Esophagus mucosa (tissue), 1 donor: ENCODE measurements around the gene TM9SF3. TPM values are rescaled to one million over a fixed set of nuclear protein-coding genes. Genes with fewer than 3 reads are reported as not detected.

Source experiments
- ATAC-seq: fragments of 200-7000 bp; cut with Tn5 transposase; one replicate; pipeline ENCODE4 v1.9.1; 2020
- total RNA-seq: library from RNA; stranded (reverse); gene quantifications from one replicate; pipeline ENCODE4 v1.2.4, GENCODE V29; 2023
- donor health status: DM: yes; HTN: yes; CAD: no.

Gene TM9SF3
- total RNA-seq, result 60.7 TPM

DNA sequence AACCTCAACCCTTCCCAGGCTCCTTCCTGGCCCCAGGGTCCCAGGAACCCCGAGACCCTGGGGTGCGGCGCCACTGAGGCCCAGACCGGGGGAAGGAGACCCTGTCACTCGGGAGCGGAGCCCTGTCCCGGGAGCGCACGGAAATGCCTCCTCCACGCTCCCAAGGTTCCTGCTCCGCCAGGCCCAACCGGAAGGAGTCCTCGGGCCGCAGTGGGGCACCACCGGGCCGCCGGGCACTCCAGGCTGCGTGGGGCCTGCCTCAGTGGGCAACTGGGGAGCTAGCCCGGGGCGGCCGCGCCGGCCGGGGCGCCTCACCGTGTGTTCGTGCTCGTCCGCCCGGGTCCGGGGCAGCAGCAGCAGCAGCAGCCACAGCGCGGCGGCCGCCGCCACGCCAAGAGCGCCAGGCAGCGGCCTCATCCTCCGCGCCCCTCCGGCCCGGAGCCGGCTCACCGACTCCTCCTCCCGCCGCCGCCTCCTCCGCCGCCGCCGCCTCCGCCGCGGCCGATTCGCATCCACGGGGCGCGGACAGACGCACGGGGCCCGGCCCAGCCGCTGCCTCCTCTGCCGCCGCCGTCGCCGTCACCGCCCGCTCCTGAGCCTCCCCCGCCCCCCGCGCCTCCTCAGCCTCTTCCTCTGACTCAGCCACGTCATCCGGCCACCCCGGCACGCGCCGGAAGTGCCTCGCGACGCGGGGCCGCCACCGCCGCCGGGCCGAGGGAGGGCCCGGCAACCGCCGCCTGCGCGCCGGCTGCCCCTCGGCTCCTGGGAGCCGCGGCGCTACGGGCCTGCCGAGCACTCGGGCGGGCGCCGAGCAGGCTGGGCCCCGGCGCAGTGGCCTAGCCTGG, at the start of gene TM9SF3:
TM9SF3 (minus strand) TSS at position 594 of the 845 bp plus-strand sequence; CDS start at position 417, 177 bp downstream.
- ATAC-seq, result peak; percentile 93

DNA sequence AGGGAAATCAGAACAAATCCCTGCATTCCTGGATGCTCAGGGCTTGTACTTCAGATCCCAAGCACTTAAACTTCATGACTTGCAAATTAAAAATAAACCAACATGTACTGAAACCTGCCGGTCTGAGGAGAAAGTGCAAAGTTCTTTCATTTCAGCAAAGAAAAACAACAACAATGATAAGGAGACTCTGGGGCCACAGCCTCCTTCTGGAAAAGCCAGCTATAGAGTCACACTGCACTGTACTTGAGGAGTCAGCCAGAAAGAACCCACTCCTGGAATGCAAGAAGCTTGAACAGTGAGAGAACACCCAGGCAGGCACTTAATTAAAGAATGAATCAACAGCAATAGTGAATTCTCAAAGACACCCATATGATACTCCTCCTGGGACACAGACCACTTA, 49.7 kb upstream of the TM9SF3 start:
- no peak for ATAC-seq

GRCh38 chr10:96632974-96633710, 46.3 kb upstream of the TM9SF3 start:
- ATAC-seq, result peak; percentile 59

- no peak for ATAC-seq
These were observed 40.5 kb upstream of the TM9SF3 start for GRCh38 chr10:96627292-96627691.

DNA sequence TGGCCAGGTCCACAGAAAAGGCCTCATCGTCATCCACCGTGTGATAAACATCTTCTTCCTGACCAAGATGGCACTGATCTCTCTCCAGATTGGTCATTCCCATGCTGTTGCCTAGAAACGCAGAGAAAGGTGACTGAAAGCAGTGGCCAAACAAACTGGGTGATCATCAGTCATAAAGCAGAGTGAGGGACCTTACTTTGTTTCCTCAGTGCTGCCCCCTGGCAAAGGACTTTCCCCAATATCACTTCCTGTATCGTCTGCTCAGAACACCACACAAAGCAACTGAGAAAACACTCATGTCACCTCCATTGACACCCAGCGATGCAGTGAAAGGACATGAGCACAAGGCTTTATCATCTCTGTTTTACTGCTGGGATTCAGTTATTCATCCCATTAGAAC, 40.0 kb upstream of the TM9SF3 start:
- ATAC-seq, result no peak

GRCh38 chr10:96625173-96625572, 38.4 kb upstream of the TM9SF3 start:
- ATAC-seq, result no peak

DNA sequence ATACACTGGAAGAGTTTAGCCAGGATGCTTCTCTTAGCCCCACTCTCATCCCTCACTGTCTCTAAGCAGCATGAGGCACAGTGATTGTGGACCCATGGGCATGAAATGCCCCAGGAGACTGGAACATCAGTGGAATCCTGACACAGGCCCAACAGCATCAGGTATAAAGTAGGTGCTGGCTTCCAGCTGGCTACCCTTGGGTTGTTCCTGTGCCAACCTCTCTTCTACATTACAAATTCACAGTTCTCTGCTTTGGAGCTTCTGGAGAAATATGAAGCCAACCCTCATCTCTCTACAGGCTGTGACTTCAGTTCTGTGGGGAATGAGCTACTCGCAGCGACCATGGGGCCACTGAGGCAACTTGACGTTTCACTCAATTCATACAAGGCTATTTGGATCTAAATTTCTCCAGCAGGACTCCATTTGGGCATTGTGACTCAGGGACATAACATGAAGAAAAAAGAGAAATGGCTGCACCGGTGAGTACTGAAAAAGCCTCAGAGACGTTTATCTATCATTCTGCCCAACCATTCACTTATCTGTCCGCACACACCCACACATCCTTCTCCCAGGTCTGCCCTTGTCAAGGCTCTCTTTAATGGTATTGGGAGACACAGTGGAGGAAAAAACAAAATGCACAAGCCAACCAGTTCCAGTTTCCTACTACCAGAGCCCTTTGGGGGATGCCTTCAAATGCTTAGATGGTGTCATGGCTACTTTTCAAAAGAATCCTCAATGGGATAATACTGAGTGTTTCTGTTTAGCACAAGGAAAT, 35.4 kb upstream of the TM9SF3 start:
- no peak for ATAC-seq

GRCh38 chr10:96619796-96620773, 33.3 kb upstream of the TM9SF3 start:
- no peak for ATAC-seq

GRCh38 chr10:96619120-96619519, 32.3 kb upstream of the TM9SF3 start:
- ATAC-seq, result no peak

DNA sequence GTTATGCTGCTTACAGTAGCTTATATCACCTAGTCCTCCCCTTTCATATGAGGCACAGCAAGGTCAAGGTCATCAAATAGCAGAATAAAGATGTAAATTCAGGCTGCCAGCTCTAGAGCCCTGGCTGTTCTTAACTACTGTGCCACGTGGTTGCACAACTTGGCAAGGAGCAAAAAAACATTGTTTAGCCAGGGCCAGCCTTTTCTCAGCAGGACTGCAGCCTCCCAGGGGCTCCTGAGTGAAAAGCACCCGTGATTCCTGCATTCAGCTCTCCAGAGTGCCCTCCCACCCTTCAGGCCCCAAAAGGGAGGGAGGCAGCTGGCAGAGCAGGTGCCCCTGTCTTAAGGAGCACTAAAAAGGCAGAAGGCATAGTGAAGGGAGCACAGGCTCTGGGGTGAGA, 31.8 kb upstream of the TM9SF3 start:
- ATAC-seq, result no peak

GRCh38 chr10:96616961-96617360, 30.1 kb upstream of the TM9SF3 start:
- no peak for ATAC-seq

GRCh38 chr10:96614515-96614914, 27.7 kb upstream of the TM9SF3 start:
- ATAC-seq, result peak; percentile 50

DNA sequence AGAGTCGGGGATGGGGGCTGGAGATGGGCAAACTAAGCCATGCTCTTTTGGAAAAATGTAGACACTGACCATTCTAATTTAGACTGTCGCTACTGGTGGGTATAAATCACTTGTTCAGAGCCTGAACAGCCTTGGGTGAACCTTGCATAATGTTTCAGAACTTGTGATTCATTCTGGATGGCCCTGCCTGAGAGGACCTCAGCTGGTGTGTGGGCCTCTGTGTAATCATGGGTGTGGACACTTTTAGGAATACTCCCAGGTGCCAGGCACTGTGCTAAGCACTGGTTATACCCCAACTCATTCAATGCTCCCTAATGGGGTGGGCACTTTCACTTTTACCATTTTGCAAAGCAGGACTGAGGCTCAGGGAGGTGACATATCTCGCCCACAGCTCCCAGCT, 26.8 kb upstream of the TM9SF3 start:
- ATAC-seq, result peak; percentile 51

DNA sequence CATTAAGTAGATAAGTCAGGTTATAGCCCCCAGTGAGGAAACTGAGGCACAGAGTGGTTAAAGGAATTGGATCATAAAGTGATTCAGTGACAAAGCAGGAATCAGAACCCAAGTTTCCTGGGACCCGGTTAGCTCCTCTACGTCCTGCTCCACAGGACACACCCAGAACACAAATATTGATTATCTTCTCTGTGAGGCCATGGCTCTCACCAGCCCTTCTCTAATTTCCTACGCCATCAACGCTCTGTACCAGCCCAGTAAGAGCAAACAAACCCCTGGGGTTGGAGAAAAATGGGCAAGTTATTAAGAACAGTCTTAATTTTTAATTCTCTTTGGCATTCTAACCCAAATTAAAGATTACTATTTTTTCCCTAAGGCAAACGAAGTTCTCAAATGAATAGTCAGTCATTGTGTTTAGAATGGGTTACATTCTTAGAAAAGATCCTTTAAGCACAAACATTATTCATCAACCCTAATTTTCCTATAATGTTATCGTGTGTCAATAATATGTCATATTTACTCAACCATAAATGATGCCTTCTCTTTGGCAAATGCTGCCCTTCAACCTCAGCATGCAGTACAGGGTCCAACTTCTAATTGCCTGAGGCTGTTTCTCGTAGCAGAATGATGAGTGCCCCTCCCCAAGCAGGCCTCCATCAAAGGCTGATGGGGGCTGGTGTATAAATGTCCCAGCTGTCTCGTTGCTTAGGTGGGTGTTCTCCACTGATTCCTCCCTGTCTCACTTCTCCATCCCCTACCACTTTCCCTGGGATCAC, 25.4 kb upstream of the TM9SF3 start:
- no peak for ATAC-seq

DNA sequence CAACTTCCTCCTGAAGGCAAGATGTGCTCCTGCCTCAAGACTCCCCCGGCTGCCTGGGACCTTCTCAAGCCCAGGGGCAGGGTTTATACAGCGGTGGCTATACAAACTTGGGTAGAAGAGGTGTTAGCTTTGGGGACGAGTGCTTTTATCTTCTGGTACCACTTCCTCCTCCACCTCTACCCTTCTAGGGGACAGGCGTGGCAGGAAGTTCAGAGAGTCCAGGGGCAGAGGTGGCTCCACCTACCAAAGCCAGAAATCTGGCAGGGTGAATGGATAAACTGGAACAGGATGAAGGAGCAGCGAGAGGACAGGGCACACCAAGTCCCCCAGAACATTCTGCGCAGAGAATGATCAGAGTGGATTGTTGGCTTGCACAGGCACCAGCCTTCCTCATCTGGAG, 24.0 kb upstream of the TM9SF3 start:
- no peak for ATAC-seq

DNA sequence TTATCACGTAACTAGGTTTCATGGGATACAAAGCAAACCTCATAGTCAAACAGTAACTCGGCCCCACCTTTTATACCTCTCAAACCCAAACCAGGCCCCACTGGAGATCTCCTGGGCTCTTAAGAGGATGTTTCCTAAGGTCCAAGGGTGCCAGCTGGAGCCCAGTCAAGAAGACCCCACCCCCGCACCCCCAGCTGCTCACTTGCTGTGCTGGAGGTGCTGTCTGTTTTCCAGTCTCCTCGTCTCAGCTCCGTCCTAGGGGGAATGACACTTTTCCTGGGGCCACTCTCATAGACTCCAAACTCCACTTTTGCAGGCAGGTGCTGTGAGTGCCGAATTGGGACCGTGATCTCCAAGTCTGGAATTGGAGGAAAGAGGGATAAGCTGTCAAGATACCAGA, 22.7 kb upstream of the TM9SF3 start:
- ATAC-seq, result no peak

- no peak for ATAC-seq
These were observed 22.0 kb upstream of the TM9SF3 start for GRCh38 chr10:96608805-96609204.

DNA sequence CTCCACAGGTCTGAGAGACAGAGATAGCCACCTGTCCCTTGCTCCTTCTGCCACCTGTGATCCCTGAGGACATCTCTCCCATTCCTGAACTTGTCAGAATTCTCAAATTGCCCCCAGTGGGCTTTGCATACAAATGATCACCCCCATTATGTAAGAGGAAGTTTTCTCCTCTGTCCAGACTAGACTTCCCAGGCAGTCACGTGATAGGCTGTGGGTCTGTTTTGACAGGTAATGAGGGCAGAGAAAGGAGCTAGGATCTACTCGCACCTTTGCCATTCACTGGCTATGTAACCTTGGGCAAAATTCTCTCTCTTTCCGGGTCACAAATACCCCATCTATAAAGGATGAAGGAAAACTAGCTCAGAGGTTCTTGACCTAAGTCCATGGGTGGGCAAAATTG, 21.4 kb upstream of the TM9SF3 start:
- ATAC-seq, result no peak

GRCh38 chr10:96606946-96607345, 20.1 kb upstream of the TM9SF3 start:
- no peak for ATAC-seq

GRCh38 chr10:96606216-96606615, 19.4 kb upstream of the TM9SF3 start:
- no peak for ATAC-seq

GRCh38 chr10:96600337-96600736, 13.5 kb upstream of the TM9SF3 start:
- no peak for ATAC-seq
